GM12872 (cell line): Measurements from ENCODE around the gene MEF2C.

Experiments used
- TF ChIP-seq, protein P1 (sequence below): IDR thresholded peaks from 3 replicates; pipeline ENCODE4 v1.5.1; 2011; ENCODE audit warnings: low read depth, mild to moderate bottlenecking, low read length, moderate library complexity; ENCODE audit not compliant: insufficient read depth

MEF2C gene

DNA sequence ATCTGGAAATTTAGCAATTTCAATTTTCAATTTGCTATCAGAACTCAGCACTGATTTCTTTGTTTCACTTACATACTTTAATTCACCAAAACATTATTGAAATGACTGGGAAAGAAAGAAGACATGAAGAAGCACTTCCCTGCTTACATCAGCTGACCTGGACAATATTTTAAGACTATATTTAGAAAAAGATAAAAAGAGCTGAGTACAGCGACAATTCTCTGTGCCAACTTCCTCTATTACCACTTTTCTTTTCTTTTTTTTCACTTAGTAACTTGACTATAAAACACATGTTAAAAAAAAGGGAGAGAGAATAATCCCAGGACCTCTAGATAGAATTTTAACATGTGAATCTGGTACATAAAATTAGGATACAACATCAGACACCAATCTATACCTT, 35.6 kb downstream of the MEF2C start:
- TF ChIP-seq, protein P1, sequence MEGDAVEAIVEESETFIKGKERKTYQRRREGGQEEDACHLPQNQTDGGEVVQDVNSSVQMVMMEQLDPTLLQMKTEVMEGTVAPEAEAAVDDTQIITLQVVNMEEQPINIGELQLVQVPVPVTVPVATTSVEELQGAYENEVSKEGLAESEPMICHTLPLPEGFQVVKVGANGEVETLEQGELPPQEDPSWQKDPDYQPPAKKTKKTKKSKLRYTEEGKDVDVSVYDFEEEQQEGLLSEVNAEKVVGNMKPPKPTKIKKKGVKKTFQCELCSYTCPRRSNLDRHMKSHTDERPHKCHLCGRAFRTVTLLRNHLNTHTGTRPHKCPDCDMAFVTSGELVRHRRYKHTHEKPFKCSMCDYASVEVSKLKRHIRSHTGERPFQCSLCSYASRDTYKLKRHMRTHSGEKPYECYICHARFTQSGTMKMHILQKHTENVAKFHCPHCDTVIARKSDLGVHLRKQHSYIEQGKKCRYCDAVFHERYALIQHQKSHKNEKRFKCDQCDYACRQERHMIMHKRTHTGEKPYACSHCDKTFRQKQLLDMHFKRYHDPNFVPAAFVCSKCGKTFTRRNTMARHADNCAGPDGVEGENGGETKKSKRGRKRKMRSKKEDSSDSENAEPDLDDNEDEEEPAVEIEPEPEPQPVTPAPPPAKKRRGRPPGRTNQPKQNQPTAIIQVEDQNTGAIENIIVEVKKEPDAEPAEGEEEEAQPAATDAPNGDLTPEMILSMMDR: no peak

DNA sequence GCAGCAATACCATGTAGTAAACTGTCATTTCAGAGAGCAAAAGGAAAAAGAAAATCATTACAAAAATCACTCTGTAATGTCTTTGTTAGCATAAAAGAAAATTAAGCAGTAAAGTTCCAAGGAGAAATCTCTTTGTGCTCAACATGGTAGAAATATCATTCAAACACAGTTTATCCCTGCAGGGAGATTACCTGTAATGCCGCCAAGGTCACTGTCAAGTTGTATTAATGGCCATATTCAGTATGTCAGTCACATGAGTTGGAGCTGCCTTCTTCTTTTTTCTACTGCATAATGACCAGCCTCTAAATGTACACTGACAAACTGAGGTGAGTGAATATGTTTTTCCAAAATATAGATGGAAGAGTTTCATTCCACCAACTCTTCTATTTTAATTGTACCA, 36.5 kb downstream of the MEF2C start:
- TF ChIP-seq, protein P1: no peak

DNA sequence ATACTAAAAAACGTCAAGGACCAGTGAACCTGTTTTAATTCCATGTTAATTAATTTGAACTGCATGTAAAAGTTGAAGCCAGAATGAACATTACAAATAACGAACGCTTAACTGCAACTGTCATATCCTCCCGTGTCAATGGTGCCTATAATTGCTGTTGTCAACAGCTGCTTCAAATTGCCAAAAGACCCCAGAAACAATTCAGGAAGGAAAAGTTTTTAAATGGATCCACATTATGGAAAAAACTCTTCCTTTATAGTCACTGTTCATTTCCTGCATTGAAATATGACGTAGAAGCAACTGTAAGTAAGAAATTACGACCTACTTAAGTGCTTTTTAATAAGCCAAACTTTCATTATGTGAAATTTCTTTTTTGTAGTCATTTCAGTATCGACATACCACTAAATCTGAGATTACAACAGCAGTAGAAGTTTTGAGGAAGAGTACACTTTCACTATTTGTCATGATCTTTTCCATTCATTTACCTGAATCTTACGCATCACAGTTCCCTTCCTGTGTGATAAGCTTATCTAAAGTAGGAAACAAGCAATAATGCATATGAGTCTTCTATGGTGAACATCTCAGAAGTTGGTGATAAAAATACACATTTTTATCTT, 37.8 kb downstream of the MEF2C start:
- TF ChIP-seq, protein P1: no peak

DNA sequence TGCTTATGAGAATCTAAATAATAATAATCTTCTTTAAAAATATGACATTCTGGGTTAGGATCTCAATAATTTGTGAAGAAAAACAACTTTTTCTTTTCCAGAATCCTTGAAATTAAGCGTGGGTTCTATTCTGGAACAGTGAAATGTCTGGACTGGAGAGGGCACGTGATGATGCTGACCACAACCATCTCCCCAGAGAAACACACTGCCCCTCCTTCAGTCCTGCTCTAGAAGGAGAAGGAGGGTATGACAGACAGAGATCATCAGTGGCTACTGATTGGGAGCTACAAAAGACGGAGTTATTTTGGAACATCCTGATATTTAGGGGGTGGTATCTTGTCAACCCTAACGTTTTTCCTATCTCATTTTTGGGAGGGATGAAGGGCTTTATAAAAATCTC, 40.2 kb downstream of the MEF2C start:
- TF ChIP-seq, protein P1: no peak

DNA sequence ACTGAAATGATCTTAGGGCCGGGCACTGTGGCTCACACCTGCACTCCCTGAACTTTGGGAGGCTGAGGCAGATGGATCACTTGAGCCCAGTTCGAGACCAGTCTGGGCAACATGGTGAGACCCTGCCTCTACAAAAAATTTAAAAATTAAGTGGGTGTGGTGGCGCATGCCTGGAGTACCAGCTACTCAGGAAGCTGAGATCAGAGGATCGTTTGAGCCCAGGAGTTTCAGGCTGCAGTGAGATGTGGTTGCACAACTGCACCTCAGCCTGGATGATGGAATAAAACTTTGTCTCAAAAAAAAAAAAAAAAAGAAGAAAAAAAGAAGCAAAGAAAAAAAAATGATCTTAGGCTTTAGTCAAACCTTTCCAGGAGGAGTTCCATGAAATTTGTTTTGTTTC, 41.8 kb downstream of the MEF2C start:
- TF ChIP-seq, protein P1: no peak

DNA sequence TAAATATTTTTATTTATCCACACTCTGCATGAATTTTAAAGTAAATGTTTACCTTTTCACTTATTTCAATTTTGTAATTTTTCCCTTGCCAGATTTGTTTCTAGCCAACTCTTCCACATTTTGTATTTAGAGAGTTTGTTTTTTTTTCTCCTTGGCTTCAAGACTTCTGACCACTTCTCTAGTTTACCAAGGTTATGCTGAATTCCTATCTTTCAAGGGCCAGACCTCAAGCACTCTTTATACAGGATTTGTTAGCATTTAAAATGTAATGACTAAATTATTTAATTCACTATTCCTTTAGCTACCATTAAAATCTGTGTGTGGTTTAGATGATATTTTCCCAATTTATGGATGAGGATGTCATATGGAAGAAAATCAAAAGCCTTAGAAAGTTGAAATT, 42.5 kb downstream of the MEF2C start:
- TF ChIP-seq, protein P1: no peak

DNA sequence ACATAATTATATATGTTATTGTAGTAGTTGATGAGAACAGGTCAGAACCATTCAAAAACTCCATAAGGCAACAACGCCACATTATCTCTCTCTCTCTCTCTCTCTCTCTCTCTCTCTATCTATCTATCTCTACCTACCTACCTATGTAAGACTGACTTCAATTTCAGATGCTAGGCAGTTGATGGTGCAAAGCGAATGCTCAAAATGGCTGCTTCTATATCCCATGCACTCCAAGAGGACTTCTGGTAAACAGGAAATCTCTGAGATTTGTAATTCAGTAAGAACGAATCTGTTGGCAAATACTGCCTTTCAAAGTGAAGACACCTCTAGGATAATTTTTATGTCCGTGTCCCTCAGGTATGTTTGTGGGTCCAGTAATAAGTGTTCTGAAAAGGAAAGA, 43.7 kb downstream of the MEF2C start:
- TF ChIP-seq, protein P1: no peak
